ENCODE results near the gene BICD1. TPM values are rescaled to one million over a fixed set of nuclear protein-coding genes. Genes with fewer than 3 reads are reported as not detected.

BICD1 gene
- total and polyA plus RNA-seq, 4 donors: 3.0 to 42.6 (median 25.2) TPM

DNA sequence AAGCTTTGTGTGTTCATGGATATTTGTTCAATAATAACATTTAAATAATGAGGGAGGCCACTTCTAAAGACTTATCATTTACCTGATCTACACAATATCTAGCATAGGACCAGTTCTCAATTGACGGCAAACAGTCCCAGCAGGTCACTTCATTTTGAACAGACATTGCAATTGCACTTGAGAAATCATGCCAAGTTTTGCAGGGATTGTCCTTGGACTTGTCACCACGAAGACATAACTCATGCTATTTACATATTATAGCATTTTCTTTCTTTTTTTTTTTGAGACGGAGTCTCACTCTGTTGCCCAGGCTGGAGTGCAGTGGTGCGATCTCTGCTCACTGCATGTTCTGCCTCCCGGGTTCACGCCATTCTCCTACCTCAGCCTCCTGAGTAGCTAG lies 34.5 kb upstream of the BICD1 start:
- intact Hi-C loops (cut with DNase I): no loop called here
- DNase-seq (no peak), ATAC-seq (ENCODE audit: low FRiP score) (no peak)
- Histone ChIP-seq H3K27me3 (ENCODE audit: control insufficient read depth in 1 of 2, insufficient read depth in 2 of 2, low read length in 1 of 2) (no peaks in the 10 kb centered on the region), H3K4me1 (ENCODE audit: control insufficient read depth in 1 of 2, insufficient read depth in 2 of 2, low read length in 2 of 2) (no peaks in the 10 kb centered on the region), H3K36me3 (ENCODE audit: control insufficient read depth in 1 of 2, insufficient read depth in 2 of 2, low read length in 1 of 2) (no peaks in the 10 kb centered on the region), H3K9me3 (ENCODE audit: control insufficient read depth, low read length) (no peaks in the 10 kb centered on the region), H3K27ac (ENCODE audit: low read depth in 1 of 2, low read length in 2 of 2) (no peak overlapping the region), H3K4me3 (ENCODE audit: low read length in 2 of 2) (no peak overlapping the region)
- 87 to 88% methylated on average over 6 of the region's 6 CpGs for WGBS, 2 donors

- no peak for DNase-seq
- Histone ChIP-seq H3K4me3 (ENCODE audit: low read length in 2 of 2) (no peak overlapping the region), H3K36me3 (ENCODE audit: control insufficient read depth in 1 of 2, insufficient read depth in 2 of 2, low read length in 1 of 2) (no peaks in the 10 kb centered on the region), H3K9me3 (ENCODE audit: control insufficient read depth, low read length) (no peaks in the 10 kb centered on the region), H3K27me3 (ENCODE audit: control insufficient read depth in 1 of 2, insufficient read depth in 2 of 2, low read length in 1 of 2) (no peaks in the 10 kb centered on the region), H3K27ac (ENCODE audit: low read depth in 1 of 2, low read length in 2 of 2) (no peak overlapping the region), H3K4me1 (ENCODE audit: control insufficient read depth in 1 of 2, insufficient read depth in 2 of 2, low read length in 2 of 2) (no peaks in the 10 kb centered on the region)
- no peak for ATAC-seq (ENCODE audit: low FRiP score)
- intact Hi-C loops (cut with DNase I): no loop called here
Observed at GRCh38 chr12:32074432-32074831, 32.2 kb upstream of the BICD1 start.

GRCh38 chr12:32076941-32077340 lies 29.7 kb upstream of the BICD1 start:
- no peak for ATAC-seq (ENCODE audit: low FRiP score)
- Histone ChIP-seq H3K9me3 (ENCODE audit: control insufficient read depth, low read length) (no peaks in the 10 kb centered on the region), H3K4me3 (ENCODE audit: low read length in 2 of 2) (no peak overlapping the region), H3K27me3 (ENCODE audit: control insufficient read depth in 1 of 2, insufficient read depth in 2 of 2, low read length in 1 of 2) (no peaks in the 10 kb centered on the region), H3K4me1 (ENCODE audit: control insufficient read depth in 1 of 2, insufficient read depth in 2 of 2, low read length in 2 of 2) (no peaks in the 10 kb centered on the region), H3K27ac (ENCODE audit: low read depth in 1 of 2, low read length in 2 of 2) (no peak overlapping the region), H3K36me3 (ENCODE audit: control insufficient read depth in 1 of 2, insufficient read depth in 2 of 2, low read length in 1 of 2) (no peaks in the 10 kb centered on the region)
- WGBS, 2 donors: 45 to 53% methylated on average over 4 of the region's 4 CpGs
- intact Hi-C loops (cut with DNase I): no loop called here
- no peak for DNase-seq

GRCh38 chr12:32080435-32080834 lies 26.2 kb upstream of the BICD1 start:
- Histone ChIP-seq H3K27ac (ENCODE audit: low read depth in 1 of 2, low read length in 2 of 2) (no peak overlapping the region), H3K36me3 (ENCODE audit: control insufficient read depth in 1 of 2, insufficient read depth in 2 of 2, low read length in 1 of 2) (no peaks in the 10 kb centered on the region), H3K27me3 (ENCODE audit: control insufficient read depth in 1 of 2, insufficient read depth in 2 of 2, low read length in 1 of 2) (no peaks in the 10 kb centered on the region), H3K4me1 (ENCODE audit: control insufficient read depth in 1 of 2, insufficient read depth in 2 of 2, low read length in 2 of 2) (no peaks in the 10 kb centered on the region), H3K4me3 (ENCODE audit: low read length in 2 of 2) (no peak overlapping the region), H3K9me3 (ENCODE audit: control insufficient read depth, low read length) (no peaks in the 10 kb centered on the region)
- 40 to 42% methylated on average over 3 of the region's 3 CpGs for whole genome bisulfite sequencing, 2 donors
- ATAC-seq (ENCODE audit: low FRiP score) (no peak), DNase-seq (no peak)
- intact Hi-C loops (cut with DNase I): no loop called here

DNA sequence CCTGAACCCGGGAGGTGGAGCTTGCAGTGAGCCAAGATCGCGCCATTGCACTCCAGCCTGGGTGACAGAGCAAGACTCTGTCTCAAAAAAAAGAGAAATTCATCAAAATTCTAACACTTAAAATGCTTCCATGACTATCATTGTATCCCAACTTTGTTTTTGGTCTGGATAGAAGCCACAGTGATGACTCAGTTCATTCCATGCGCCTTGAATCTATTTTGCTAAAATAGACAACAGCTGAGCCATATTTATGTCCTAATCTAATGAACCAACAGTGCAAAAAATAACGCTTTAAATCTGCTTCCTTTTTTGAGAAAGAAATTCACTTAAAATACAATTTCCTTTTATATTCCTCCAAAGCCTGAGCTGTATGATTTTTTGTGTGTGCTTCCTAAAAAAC lies 23.2 kb upstream of the BICD1 start:
- no peak overlapping the region for H3K27ac ChIP-seq (ENCODE audit: low read depth in 1 of 2, low read length in 2 of 2)
- H3K4me1 ChIP-seq (ENCODE audit: control insufficient read depth in 1 of 2, insufficient read depth in 2 of 2, low read length in 2 of 2): no peaks in the 10 kb centered on the region
- intact Hi-C loops (cut with DNase I): no loop called here
- DNase-seq: no peak
- ATAC-seq (ENCODE audit: low FRiP score): no peak
- H3K9me3 ChIP-seq (ENCODE audit: control insufficient read depth, low read length): no peaks in the 10 kb centered on the region
- H3K36me3 ChIP-seq (ENCODE audit: control insufficient read depth in 1 of 2, insufficient read depth in 2 of 2, low read length in 1 of 2): no peaks in the 10 kb centered on the region
- WGBS, 2 donors: 70% methylated on average over 5 of the region's 5 CpGs
- H3K4me3 ChIP-seq (ENCODE audit: low read length in 2 of 2): no peak overlapping the region
- H3K27me3 ChIP-seq (ENCODE audit: control insufficient read depth in 1 of 2, insufficient read depth in 2 of 2, low read length in 1 of 2): no peaks in the 10 kb centered on the region

GRCh38 chr12:32084017-32084688 lies 22.5 kb upstream of the BICD1 start:
- no peaks in the 10 kb centered on the region for H3K36me3 ChIP-seq (ENCODE audit: control insufficient read depth in 1 of 2, insufficient read depth in 2 of 2, low read length in 1 of 2)
- no peaks in the 10 kb centered on the region for H3K9me3 ChIP-seq (ENCODE audit: control insufficient read depth, low read length)
- H3K4me1 ChIP-seq (ENCODE audit: control insufficient read depth in 1 of 2, insufficient read depth in 2 of 2, low read length in 2 of 2): no peaks in the 10 kb centered on the region
- 78 to 82% methylated on average over 9 of the region's 9 CpGs for WGBS, 2 donors
- no peak for DNase-seq
- no peak overlapping the region for H3K4me3 ChIP-seq (ENCODE audit: low read length in 2 of 2)
- intact Hi-C loops (cut with DNase I): no loop called here
- no peaks in the 10 kb centered on the region for H3K27me3 ChIP-seq (ENCODE audit: control insufficient read depth in 1 of 2, insufficient read depth in 2 of 2, low read length in 1 of 2)
- no peak for ATAC-seq (ENCODE audit: low FRiP score)
- no peak overlapping the region for H3K27ac ChIP-seq (ENCODE audit: low read depth in 1 of 2, low read length in 2 of 2)

DNA sequence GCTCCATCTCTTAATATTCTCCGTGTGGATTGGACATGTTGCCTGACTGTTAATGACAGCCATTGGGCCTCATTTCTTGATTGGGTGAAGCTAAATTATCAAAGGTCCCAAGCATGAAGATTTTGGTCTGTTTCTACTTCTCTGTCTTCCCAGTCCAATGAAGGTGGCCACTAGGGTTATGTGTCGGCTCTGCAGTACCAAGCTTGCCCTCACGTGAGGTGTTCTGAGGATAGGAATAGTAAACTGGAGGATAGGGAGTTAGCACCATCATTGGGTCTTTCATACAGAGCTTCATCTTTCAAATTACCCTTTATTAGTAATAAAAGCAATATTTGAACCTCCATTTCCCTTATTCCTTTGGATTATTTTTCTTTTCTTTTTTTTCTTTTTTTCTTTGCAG lies 21.9 kb upstream of the BICD1 start:
- Histone ChIP-seq H3K36me3 (ENCODE audit: control insufficient read depth in 1 of 2, insufficient read depth in 2 of 2, low read length in 1 of 2) (no peaks in the 10 kb centered on the region), H3K9me3 (ENCODE audit: control insufficient read depth, low read length) (no peaks in the 10 kb centered on the region), H3K4me3 (ENCODE audit: low read length in 2 of 2) (no peak overlapping the region), H3K27ac (ENCODE audit: low read depth in 1 of 2, low read length in 2 of 2) (no peak overlapping the region), H3K4me1 (ENCODE audit: control insufficient read depth in 1 of 2, insufficient read depth in 2 of 2, low read length in 2 of 2) (no peaks in the 10 kb centered on the region), H3K27me3 (ENCODE audit: control insufficient read depth in 1 of 2, insufficient read depth in 2 of 2, low read length in 1 of 2) (no peaks in the 10 kb centered on the region)
- DNase-seq: no peak
- intact Hi-C loops (cut with DNase I): no loop called here
- no peak for ATAC-seq (ENCODE audit: low FRiP score)
- 90 to 93% methylated on average over 3 of the region's 3 CpGs for WGBS, 2 donors

DNA sequence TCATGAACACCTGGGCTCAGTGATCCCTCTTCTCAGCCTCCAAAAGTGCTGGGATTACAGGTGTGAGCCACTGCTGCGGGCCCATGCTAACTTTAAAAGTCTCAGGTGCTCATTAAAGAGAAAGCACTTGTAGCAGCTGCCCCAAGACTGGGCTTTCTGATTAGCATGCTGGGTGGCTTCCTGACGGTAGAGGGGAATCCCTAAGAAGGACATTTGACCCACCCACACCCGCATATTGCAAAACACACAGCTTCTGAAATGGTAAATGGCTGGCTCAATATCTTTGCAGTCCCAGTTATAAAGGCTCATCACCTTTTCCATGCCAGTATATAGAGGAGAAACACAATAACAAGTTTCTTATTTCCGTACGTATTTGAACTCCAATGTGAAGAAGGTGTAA lies 19.3 kb upstream of the BICD1 start:
- ATAC-seq (ENCODE audit: low FRiP score): no peak
- Histone ChIP-seq H3K27ac (ENCODE audit: low read depth in 1 of 2, low read length in 2 of 2) (no peak overlapping the region), H3K36me3 (ENCODE audit: control insufficient read depth in 1 of 2, insufficient read depth in 2 of 2, low read length in 1 of 2) (no peaks in the 10 kb centered on the region), H3K27me3 (ENCODE audit: control insufficient read depth in 1 of 2, insufficient read depth in 2 of 2, low read length in 1 of 2) (no peaks in the 10 kb centered on the region), H3K9me3 (ENCODE audit: control insufficient read depth, low read length) (no peaks in the 10 kb centered on the region), H3K4me1 (ENCODE audit: control insufficient read depth in 1 of 2, insufficient read depth in 2 of 2, low read length in 2 of 2) (no peaks in the 10 kb centered on the region), H3K4me3 (ENCODE audit: low read length in 2 of 2) (no peak overlapping the region)
- intact Hi-C loops (cut with DNase I): no loop called here
- no peak for DNase-seq
- WGBS, 2 donors: 92 to 93% methylated on average over 5 of the region's 5 CpGs

- H3K27me3 ChIP-seq (ENCODE audit: control insufficient read depth in 1 of 2, insufficient read depth in 2 of 2, low read length in 1 of 2): no peaks in the 10 kb centered on the region
- no peaks in the 10 kb centered on the region for H3K36me3 ChIP-seq (ENCODE audit: control insufficient read depth in 1 of 2, insufficient read depth in 2 of 2, low read length in 1 of 2)
- no peaks in the 10 kb centered on the region for H3K4me1 ChIP-seq (ENCODE audit: control insufficient read depth in 1 of 2, insufficient read depth in 2 of 2, low read length in 2 of 2)
- no peak overlapping the region for H3K27ac ChIP-seq (ENCODE audit: low read depth in 1 of 2, low read length in 2 of 2)
- DNase-seq (no peak), ATAC-seq (ENCODE audit: low FRiP score) (no peak)
- intact Hi-C loops (cut with DNase I): no loop called here
- no peaks in the 10 kb centered on the region for H3K9me3 ChIP-seq (ENCODE audit: control insufficient read depth, low read length)
- 73 to 83% methylated on average over 5 of the region's 5 CpGs for WGBS, 2 donors
- H3K4me3 ChIP-seq (ENCODE audit: low read length in 2 of 2): no peak overlapping the region
Observed at GRCh38 chr12:32089156-32089555, 17.5 kb upstream of the BICD1 start.

All from aorta (tissue), 5 donors.